Activated CD8-positive, alpha-beta memory T cell treated with anti-CD3 and anti-CD28 coated beads, Interleukin-2, amount 50 U/mL, for 48 hours (primary cell): ENCODE data around the gene RUFY2.
A peak's percentile ranks its signal among the peaks of the same experiment; 100 is the strongest.
"Not testable (repeated sequence)": the region's sequence is repeated elsewhere in the genome, so short reads cannot be mapped to it uniquely, and the experiment has no call there.

Experiments
- DNase-seq: peaks from one replicate; pipeline ENCODE4 v3.0.0-alpha.2; 2020

Gene RUFY2

GRCh38 chr10:68362590-68362989, 44.5 kb downstream of the RUFY2 start:
- DNase-seq, result no peak

DNA sequence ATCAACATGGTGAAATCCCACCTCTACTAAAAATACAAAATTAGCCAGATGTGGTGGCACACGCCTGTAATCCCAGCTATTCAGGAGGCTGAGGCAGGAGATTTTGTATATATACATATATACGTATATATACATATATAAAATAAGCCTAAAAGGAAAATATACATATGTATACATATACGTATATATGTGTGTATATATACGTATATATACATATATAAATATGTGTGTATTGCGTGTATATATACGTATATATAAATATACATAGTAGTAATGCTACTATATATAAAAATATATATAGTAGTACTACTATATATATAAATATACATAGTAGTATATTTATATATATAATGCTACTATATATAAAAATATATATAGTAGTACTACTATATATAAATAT, 47.9 kb downstream of the RUFY2 start:
- no peak for DNase-seq

GRCh38 chr10:68353537-68353936, 53.5 kb downstream of the RUFY2 start:
- DNase-seq, result no peak

GRCh38 chr10:68348265-68348741, 58.8 kb downstream of the RUFY2 start:
- no peak for DNase-seq

GRCh38 chr10:68346774-68347173, 60.3 kb downstream of the RUFY2 start:
- DNase-seq, result no peak

DNA sequence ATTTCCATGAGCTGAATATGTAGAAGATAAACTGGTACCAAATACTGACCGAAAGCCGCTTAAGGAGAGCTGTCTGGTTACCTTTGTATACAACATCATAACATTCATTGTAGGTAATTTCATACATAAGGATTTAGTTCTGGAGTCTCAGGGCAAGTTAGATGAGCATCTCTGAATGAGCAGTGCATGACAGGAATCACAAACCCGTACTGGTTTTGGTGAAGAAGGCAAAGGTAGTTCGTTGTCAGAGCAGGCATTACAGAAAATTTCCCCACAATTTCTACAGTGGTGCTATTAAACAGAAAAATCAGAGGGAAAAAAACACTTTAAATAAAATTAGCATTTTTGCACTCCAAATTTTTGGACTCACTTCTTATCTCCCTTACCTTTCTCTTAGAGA, 61.5 kb downstream of the RUFY2 start:
- DNase-seq, result no peak

DNA sequence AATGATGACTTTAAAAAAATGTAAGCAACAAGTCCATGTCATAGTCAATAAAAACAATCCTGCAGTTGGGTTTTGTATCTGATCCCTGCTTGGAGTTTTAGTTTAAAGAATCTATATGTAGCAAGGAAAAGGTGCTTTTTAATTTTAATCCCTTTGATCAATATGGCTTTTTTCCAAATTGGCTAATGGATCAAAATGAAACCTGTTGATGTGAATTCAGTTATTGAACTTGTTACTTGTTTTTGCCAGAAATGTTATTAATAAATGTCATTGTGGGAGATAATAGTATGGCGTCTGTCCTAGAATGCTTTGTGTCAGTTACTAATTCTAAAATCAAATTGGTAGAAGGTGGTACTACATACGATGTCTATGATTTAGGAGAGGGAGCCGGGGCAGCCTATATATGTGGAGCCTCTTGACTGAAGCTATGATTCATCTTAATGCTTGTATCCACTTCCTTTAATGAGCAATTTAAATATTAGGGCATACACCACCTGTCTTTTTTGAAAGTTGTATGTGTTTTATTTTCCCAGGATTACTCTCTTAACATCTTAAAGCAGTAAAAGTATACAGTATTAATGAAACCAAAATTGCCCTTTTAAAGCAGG, 64.1 kb downstream of the RUFY2 start:
- DNase-seq, result no peak

DNA sequence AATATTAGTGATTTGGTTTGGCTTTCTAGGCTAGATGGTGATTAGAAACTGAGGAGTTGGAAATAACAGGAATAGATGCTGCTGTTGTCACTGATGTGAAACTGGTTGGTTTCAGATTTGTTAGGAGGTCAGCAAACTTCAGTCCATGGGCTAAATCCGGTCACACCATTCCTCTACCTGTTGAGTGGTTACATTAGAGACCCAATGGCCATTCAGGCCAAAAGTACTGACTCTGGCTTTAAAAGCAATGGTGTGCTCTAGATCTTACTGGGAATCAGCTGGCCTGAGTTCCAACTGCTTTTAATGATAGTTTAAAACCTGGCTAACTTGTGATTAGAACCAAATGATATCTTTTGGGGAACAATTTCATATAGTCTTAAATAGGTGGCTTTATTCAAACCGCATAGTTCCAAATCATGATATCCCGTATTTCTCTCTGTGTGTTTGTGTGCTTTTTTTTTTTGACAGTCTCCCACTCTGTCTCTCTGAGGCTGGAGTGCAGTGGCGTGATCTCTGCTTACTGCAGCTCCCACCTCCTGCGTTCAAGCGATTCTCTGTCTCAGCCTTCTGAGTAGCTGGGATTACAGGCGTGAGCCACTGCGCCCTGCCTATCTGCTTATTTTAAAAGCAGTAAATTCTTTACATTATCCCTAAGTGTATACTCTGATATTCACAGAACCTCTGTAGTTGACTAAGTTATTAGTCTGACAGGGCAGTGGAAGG, 66.6 kb downstream of the RUFY2 start:
- no peak for DNase-seq

- DNase-seq, result no peak
Measured at GRCh38 chr10:68336754-68337351, 70.2 kb downstream of the RUFY2 start.

- no peak for DNase-seq
Measured at GRCh38 chr10:68334672-68335467, 72.2 kb downstream of the RUFY2 start.

GRCh38 chr10:68333440-68334431, 73.3 kb downstream of the RUFY2 start:
- no peak for DNase-seq

- no peak for DNase-seq
Measured at GRCh38 chr10:68333058-68333395, 74.0 kb downstream of the RUFY2 start.

GRCh38 chr10:68332259-68333057, 74.6 kb downstream of the RUFY2 start, which contains the start of gene PBLD:
Gene PBLD (minus strand): TSS chr10:68332928. CDS start chr10:68306844, 26,084 bp downstream.
- peak; percentile 84 for DNase-seq

DNA sequence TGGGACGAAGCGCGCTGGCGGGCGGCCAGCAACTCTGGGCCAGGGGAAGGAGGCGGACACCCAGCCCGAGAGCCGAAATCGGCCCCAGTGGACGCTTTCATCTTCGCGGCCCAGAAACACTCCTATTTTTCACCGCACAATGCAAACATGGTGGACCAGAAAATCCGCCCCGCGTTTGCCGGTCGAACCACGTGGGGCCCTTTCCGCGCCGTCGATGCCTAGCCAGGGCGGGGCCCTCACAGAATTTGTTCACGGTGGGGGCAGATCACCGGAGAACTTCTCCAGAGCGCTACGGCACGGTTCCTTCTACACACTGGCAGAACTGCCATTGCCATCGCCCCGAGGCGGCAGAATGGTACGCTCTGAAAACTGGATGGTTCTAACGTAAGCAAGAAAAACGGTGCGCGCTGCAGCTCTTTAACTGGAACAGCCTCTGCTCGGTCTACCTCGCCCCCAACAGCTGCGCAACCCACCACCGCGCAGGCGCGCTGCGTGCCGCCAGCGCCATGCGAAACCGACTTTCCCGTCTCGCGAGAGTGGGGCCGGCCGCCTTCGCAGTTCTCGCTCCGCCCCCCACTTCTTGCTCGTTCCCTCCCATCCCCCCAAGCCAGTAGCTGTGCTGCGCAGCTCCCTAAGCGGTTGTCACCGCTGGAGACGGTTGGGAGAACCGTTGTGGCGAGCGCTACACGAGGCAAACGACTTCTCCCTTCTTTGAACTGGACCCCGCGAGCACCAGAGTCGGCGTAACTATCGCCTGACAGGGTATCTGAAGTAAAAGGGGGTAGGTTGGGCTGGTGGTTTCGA, 75.4 kb downstream of the RUFY2 start, which contains the start of gene HNRNPH3:
Gene HNRNPH3 (plus strand): TSS at position 610 of the 804 bp plus-strand sequence. CDS start 5,158 bp downstream, outside the sequence.
- peak; percentile 99 for DNase-seq

GRCh38 chr10:68330852-68331454, 76.1 kb downstream of the RUFY2 start:
- peak; percentile 61 for DNase-seq

DNA sequence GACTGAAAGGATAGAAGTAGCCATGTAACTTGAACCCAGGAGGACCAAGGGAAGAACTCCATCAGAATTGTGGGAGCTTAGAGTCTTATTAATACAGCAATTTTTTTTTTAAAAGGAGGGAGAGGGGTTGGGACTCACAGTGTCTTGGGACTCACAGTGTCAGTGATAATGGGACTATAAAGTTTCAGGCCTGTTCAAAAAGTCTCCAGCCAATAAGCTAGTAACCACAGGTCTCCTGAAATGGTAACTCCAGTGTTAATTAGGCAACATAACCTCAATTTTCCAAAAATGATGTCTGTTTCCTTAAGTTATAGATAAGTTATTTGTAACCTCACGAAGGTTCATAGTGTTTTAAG, 77.6 kb downstream of the RUFY2 start:
- DNase-seq, result no peak

DNA sequence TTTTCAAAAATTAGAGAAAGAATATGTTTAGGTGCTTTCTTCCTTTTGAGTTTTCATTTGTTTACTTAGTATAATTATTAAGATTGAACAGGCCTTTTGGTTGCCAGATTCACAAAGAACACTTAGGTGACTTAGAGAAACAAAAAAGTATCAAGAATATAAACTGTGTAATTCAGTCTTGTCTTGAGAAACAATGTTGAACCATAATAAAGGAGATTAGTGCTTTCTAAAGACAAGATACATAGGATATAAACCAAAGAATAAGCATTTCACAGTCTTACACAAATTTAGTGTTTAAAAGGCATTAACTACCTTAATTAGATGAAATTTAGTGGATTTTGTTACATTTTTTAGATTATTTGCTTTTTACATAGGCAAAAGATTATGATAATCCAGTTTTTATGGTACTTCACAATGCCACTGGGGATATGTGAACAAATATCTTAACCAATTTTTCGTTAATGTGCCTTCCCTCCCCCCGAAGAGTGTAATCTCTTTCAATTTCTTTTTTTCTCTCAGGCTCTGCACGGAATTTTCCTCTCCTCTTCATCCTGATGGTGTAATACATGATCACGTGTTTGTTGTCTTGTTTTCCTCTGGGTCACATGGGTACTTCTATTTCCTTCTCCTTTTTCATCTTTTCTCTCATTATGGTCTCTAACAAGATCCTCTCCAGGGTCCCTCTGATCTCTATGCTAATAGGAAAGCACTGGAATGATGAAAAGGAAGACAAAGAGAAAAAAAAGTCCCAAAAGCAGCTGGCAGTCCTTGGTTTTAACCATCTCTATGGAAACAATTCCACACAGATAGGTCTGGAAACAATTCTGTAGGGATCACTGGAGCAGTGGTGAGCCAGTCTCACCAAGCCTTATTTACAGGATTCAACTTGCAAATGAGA, 78.9 kb downstream of the RUFY2 start:
- no peak for DNase-seq

DNA sequence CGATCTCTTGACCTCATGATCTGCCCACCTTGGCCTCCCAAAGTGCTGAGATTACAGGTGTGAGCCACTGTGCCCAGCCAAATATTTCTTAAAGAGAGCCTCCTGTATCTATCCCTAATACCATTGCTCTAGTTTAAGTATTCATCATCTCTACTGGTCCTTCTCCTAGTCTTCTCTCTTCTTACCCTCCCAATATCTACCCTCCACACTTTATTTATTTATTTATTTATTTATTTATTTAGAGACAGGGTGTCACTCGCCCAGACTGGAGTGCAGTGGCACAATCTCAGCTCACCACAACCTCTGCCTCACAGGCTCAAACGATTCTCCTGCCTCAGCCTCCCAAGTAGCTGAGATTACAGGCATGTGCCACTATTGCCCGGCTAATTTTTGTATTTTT, 82.7 kb downstream of the RUFY2 start:
- DNase-seq, result not testable (repeated sequence)
